MCF 10A (cell line): Measurements from ENCODE around the gene DNAJC18. TPM values are rescaled to one million over a fixed set of nuclear protein-coding genes. Genes with fewer than 3 reads are reported as not detected.

ENCODE experiments used
- BruUV-seq: library from RNA; stranded (reverse); fragments of 400-500 nt; replicated peaks from 2 replicates; lab custom pipeline; 2021; lab: Mats Ljungman, UMichigan
- CTCF ChIA-PET: fragments of 300-600 bp; sonication (Branson Sonifier 250); formaldehyde crosslinking; extraction: SDS; loops from one replicate; lab custom pipeline; 2021; ENCODE audit warnings: antibody characterized with exemption, inconsistent platforms; lab: Yijun Ruan, JAX
- POLR2A ChIA-PET: fragments of 300-600, 350-650 bp; sonication (Branson Sonifier 250); formaldehyde crosslinking; extraction: SDS; loops from one replicate; lab custom pipeline; 2020; ENCODE audit warnings: antibody characterized with exemption, inconsistent platforms; lab: Yijun Ruan, JAX
- DNase-seq: peaks from one replicate; pipeline ENCODE4 v3.0.0-alpha.2; 2018; ENCODE audit not compliant: unreplicated experiment
- H3K27ac Mint-ChIP-seq: one replicate; pipeline ENCODE4 v1.8.0; 2022; ENCODE audit warnings: mild to moderate bottlenecking, low read depth, mixed read lengths; ENCODE audit not compliant: unreplicated experiment
- H3K27me3 Mint-ChIP-seq: one replicate; pipeline ENCODE4 v1.8.0; 2022; ENCODE audit warnings: mixed read lengths; ENCODE audit not compliant: insufficient read depth, unreplicated experiment
- H3K36me3 Mint-ChIP-seq: one replicate; pipeline ENCODE4 v1.8.0; 2022; ENCODE audit warnings: mild to moderate bottlenecking, moderate library complexity, mixed read lengths; ENCODE audit not compliant: insufficient read depth, unreplicated experiment
- H3K4me1 Mint-ChIP-seq: one replicate; pipeline ENCODE4 v1.8.0; 2022; ENCODE audit warnings: mixed read lengths; ENCODE audit not compliant: insufficient read depth, unreplicated experiment
- H3K4me3 Mint-ChIP-seq: one replicate; pipeline ENCODE4 v1.8.0; 2022; ENCODE audit warnings: mild to moderate bottlenecking, moderate library complexity, mixed read lengths; ENCODE audit not compliant: unreplicated experiment
- H3K9me3 Mint-ChIP-seq: one replicate; pipeline ENCODE4 v1.8.0; 2022; ENCODE audit warnings: mixed read lengths; ENCODE audit not compliant: unreplicated experiment
- CTCF ChIP-seq: fragments of 200-600 bp; IDR thresholded peaks from one replicate; pipeline ENCODE4 v1.8.0; 2022; ENCODE audit warnings: antibody characterized with exemption, mild to moderate bottlenecking; ENCODE audit not compliant: unreplicated experiment
- intact Hi-C: fragments of 100-400 bp; cut with micrococcal nuclease; formaldehyde crosslinking; loops from 2 replicates; pipeline ENCODE4 v1.14.1; 2022
- total RNA-seq: library from RNA; stranded (reverse); gene quantifications from 2 replicates; pipeline ENCODE4 v1.2.3, GENCODE V29; 2022

DNAJC18 gene
- total RNA-seq, 1 experiment from 2014 or later, result 15.1 TPM

GRCh38 chr5:139414581-139415130, 24.7 kb downstream of the DNAJC18 start:
- H3K27ac Mint-ChIP-seq, result no peak overlapping the region
- H3K4me3 Mint-ChIP-seq, result no peak overlapping the region
- H3K36me3 Mint-ChIP-seq, result peaks cover 12% of the 10 kb centered on the region
- no peak for TF ChIP-seq CTCF
- POLR2A ChIA-PET, result interaction anchor here (0.6 to 3.4 kb wide), 2 partner anchors 11 to 295 kb away, joined by 3 to 16 read pairs; partner anchors contain the start of gene SPATA24
- CTCF ChIA-PET, result interaction anchor here (0.6 to 11.5 kb wide), 3 partner anchors 7 to 257 kb away, joined by 3 to 111 read pairs (median 4); no protein-coding TSS in a partner anchor
- H3K27me3 Mint-ChIP-seq, result no peaks in the 10 kb centered on the region
- H3K4me1 Mint-ChIP-seq, result no peaks in the 10 kb centered on the region
- intact Hi-C loops, result no loop called here
- no TSS peak for BruUV-seq
- H3K9me3 Mint-ChIP-seq, result no peaks in the 10 kb centered on the region
- DNase-seq, result no peak

GRCh38 chr5:139413963-139414362, 25.4 kb downstream of the DNAJC18 start:
- Mint-ChIP-seq H3K9me3 (no peaks in the 10 kb centered on the region), H3K27ac (no peak overlapping the region), H3K4me3 (no peak overlapping the region), H3K4me1 (no peaks in the 10 kb centered on the region), H3K27me3 (no peaks in the 10 kb centered on the region), H3K36me3 (peaks cover 6% of the 10 kb centered on the region)
- no peak for DNase-seq
- intact Hi-C loops, result no loop called here
- no TSS peak for BruUV-seq
- ChIA-PET CTCF (interaction anchor here (0.6 to 11.5 kb wide), 3 partner anchors 8 to 166 kb away, joined by 3 to 111 read pairs (median 5); no protein-coding TSS in a partner anchor), POLR2A (interaction anchor here (0.6 to 3.4 kb wide), 2 partner anchors 10 to 295 kb away, joined by 3 to 16 read pairs; partner anchors contain the start of gene SPATA24)
- no peak for TF ChIP-seq CTCF

- DNase-seq, result no peak
- TF ChIP-seq CTCF, result no peak
- BruUV-seq, result no TSS peak
- no peaks in the 10 kb centered on the region for H3K9me3 Mint-ChIP-seq
- ChIA-PET POLR2A (interaction anchor here (3.4 kb wide), 1 partner anchor 9 kb away, joined by 16 read pairs; the partner anchor contains the start of gene SPATA24), CTCF (interaction anchor here (0.5 to 11.5 kb wide), 3 partner anchors 9 to 107 kb away, joined by 3 to 111 read pairs (median 5); no protein-coding TSS in a partner anchor)
- no peaks in the 10 kb centered on the region for H3K27me3 Mint-ChIP-seq
- H3K4me1 Mint-ChIP-seq, result no peaks in the 10 kb centered on the region
- no peak overlapping the region for H3K4me3 Mint-ChIP-seq
- no peak overlapping the region for H3K27ac Mint-ChIP-seq
- intact Hi-C loops, result no loop called here
- H3K36me3 Mint-ChIP-seq, result peaks cover 6% of the 10 kb centered on the region
These were observed 26.2 kb downstream of the DNAJC18 start for GRCh38 chr5:139413153-139413552.

GRCh38 chr5:139410993-139411828, 28.1 kb downstream of the DNAJC18 start:
- Mint-ChIP-seq H3K4me1 (no peaks in the 10 kb centered on the region), H3K9me3 (no peaks in the 10 kb centered on the region), H3K27me3 (no peaks in the 10 kb centered on the region), H3K36me3 (no peaks in the 10 kb centered on the region), H3K27ac (no peak overlapping the region), H3K4me3 (no peak overlapping the region)
- DNase-seq, result no peak
- intact Hi-C loops, result no loop called here
- CTCF ChIA-PET, result interaction anchor here (0.6 to 11.5 kb wide), 8 partner anchors 9 to 453 kb away, joined by 3 to 111 read pairs (median 4); no protein-coding TSS in a partner anchor
- POLR2A ChIA-PET, result interaction anchor here (2.1 kb wide), 1 partner anchor 11 kb away, joined by 10 read pairs; no protein-coding TSS in a partner anchor
- BruUV-seq, result no TSS peak
- TF ChIP-seq CTCF, result no peak
